CD4-positive, alpha-beta T cell treated with Interferon gamma for 1 hour (primary cell): ENCODE results near the gene CASK.
"Not testable (repeated sequence)": the region's sequence is repeated elsewhere in the genome, so short reads cannot be mapped to it uniquely, and the experiment has no call there.

Experiments
- DNase-seq: peaks from one replicate; pipeline ENCODE4 v3.0.0-alpha.2; 2020

Gene CASK

DNA sequence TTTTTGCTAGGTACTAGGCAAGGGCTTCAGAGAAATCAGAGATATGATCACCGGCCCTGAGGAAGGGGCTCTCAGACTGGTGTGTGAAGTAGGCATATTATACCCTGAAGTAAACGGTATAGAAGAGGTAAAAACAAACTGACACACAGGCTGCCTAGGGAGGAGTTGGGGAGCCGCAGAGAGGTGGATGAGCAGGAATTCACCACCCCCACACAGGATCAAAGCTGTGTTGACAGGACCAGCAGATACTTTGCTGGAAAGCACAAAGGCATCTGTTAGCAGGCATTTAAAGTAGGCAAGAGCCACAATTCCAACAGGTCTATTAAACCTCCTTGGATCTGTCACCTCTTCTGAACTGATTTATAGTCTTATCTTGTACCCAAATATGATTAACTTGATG is 306.4 kb downstream of the CASK start:
- no peak for DNase-seq

DNA sequence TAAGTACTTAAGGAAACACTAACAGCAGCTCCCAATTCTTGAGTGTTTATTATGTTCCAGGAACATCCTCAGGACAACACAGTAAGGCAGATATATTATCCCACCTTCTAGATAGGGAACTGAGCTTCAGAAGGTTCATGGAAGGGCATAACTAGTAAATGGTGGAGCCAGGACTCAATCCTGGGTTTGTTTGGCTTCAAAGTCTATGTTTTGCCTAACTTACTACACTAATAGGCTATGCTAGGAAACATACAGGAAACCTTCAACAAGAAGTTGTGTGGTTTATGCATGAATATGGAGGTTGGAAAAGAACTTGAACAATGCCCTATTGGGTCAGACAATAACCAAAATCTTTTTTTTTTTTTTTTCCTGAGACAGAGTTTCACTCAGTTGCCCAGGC is 307.1 kb downstream of the CASK start:
- no peak for DNase-seq

DNA sequence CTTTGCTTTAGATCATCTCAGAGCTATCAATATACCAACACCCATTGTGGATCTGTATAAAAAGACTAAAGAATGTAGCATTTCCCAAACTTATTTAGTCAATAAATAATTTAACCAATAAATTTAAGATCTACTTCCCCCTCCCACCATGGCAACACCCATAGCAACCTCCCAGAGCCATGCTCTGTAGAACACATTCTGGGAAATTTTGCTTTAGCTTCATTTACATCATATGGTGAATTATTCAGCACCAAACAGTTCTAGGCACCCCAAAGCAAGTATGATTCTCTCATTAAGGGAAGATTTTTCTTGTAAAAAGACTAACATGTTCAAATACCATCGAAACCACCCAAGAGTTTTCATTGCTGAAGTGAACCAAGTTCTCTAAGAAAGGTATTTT is 315.1 kb downstream of the CASK start:
- DNase-seq, result no peak

DNA sequence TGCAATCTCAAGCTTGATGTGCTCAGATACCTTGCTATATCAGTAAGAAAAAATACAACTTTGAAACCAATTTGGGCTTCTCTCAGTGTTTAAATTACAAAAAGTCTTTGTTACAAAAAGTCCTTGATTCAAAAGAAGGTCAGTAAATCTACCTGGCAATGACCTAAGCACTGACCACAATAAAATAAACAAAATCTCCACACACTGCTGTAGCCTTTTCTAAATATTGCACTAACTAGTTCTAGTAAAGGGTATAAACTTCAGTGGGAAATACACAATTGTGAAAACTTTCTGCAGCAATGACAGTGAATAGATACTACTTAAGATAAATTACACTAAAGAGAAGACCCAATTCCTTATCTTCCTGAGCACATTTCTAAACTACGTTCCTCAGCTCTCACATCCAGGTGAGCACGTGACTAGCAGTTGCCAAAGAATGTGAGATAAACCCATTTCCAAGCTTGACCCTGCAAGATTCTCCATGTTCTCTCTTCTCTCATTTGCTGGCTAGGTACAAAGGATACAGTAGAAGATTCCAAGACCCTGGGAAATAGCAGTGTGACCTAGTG is 316.0 kb downstream of the CASK start:
- no peak for DNase-seq

DNA sequence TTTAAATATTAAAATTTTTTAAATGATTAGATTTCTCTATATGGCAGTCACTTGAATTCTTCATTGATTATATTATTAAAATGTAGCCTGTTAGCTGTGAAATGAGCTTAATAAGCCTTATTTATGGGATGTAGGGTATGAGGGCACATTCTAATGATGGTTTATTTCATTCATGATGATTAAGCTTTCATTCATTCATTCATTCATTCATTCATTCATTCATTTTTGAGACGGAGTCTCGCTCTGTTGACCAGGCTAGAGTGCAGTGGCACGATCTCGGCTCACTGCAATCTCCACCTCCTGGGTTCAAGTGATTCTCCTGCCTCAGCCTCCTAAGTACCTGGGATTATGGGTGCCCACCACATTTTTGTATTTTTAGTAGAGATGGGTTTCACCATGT is 317.3 kb downstream of the CASK start:
- DNase-seq, result not testable (repeated sequence)

DNA sequence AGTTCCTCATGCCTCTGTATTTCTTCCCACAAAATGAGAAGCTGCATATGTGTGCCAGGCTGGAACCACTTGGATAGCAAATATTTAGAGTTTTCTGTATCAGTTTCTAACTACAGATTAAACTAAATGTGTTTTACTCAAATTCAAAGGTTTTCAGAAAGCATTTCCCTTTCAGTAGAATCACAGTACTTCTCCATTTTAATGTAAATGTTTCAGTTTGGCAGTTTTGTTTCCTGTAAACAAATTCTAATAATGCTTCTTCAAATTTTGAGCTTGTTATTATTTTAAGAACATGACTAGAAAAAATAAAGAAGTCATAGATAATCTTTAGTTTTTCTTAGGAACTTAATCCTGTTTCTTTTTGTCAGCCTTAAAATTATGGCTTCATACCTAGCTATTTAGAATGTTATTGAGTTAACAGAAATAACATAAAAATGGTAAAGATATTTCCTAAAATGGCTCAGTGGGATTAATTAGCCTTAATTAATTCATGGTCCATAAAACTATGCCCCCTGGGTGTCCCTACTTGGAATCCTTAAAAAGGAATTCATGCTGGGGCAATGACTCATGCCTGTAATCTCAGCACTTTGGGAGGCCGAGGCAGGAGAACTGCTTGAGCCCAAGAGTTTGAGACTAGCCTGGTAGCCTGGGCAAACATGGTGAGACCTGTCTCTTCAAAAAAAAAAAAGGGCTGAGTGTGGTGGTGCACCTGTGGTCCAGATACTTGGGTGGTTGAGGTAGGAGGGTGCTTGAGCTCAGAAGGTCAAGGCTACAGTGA is 318.4 kb downstream of the CASK start:
- DNase-seq, result no peak

DNA sequence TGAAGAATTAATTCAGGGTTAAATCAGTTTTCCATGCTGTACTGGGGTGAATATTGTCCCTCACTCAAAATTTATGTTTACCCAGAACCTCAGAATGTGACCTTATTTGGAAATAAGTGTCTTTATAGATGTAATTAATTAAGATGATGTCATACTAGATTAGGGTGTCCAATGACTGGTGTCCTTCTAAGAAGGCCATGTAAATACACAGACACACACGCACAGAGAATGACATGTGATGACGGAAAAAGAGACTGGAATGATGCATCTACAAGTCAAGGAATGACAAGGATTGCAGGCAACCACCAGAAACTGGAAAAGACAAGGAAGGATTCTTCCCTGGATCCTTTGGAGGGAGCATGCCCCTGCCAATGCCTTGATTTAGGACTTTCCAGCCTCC is 319.2 kb downstream of the CASK start:
- DNase-seq, result no peak

DNA sequence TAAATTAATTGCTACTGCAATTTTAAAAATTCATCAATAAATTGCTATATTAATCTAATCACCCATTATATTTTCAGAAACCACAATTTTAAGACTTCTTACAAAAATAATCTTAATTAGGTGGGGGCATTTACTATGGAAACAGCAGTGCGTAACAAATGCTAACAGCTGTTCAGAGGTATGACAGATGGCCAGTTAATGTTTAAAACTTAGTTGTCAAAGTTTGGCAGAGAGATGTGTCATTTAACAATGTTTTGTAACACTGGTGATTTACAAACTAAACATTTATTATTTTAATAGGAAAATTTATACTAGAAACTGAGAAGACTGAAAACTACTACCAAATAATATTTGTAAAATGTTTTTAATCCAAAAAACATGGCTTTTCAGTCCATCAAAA is 319.8 kb downstream of the CASK start:
- DNase-seq, result no peak

DNA sequence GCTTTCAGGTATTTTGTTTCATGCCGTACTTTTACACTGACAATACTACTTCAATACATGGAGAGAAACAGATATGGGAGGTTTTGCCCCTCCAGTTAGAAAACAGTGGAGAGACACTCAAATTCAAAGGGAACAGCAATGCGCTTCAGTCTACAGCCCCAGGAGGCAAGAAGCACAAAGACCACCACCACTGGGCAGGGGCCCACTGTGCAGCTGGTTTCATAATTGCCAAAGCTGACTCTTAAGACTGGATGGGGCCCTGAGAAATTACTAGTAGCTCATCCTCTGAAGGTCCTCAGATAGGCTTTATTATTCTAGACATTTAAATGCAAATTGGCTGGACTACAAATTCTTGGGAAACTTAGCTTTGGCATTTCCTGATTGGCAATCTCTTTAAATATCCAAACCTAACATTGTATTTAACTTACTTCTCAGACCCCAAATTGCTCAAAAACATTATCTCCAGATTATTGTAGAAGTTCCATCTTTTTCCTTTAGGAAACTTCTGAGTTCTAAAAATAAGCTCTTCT is 320.5 kb downstream of the CASK start:
- no peak for DNase-seq

DNA sequence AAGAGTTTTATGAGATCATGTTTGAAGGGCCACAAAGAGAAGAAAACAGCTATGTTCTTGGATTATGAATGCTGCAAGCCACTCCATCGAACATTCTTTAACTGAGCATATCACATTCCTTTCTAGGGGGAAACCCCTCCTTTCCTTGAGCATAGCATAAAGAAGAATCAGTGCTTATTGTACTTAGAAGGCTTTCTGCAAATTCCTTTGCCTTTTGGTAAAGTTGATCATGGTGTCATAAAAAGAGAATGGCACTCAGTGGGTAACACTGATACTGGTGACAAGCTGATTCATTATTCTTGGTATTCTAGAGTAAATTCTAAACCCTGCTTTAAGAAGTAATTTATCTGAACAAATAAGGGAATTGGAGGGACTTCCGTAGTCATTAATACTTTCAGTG is 323.1 kb downstream of the CASK start:
- no peak for DNase-seq

DNA sequence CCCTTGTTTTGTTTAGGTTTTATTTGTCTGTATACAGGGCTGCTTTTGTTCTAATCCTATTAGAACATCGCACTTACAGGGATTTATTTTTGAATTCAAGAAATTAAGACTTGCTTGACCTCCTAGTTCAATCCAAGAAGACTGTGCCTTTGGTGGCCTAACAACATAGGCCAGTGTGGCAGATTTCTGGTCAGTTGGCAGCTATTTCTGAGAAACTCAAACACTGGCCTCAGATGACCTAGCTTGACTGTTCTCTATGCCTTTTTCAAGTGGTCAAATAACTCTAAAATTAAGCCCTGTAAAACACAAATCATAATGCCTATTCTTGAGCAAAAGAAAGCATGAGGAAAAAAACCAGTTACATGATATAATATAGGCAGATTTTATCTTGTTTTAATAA is 323.8 kb downstream of the CASK start:
- no peak for DNase-seq

DNA sequence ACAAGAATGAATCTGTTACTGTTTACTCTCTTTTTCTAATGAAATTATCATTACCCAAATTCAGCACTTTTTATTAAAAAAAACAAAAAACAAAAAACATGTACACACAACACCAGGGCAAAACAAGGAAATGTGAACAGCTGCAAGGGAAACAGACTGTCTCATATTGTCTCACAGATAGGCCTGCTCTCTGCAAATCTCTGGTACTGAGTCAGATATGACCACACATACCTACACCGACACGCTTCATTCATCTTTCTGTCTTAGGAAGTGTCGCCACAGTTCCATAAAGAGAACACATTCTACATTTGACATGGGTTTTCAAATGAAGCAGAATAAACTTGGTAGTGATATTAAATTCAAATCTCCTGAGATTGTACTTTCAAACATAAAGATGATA is 326.8 kb downstream of the CASK start:
- DNase-seq, result no peak

DNA sequence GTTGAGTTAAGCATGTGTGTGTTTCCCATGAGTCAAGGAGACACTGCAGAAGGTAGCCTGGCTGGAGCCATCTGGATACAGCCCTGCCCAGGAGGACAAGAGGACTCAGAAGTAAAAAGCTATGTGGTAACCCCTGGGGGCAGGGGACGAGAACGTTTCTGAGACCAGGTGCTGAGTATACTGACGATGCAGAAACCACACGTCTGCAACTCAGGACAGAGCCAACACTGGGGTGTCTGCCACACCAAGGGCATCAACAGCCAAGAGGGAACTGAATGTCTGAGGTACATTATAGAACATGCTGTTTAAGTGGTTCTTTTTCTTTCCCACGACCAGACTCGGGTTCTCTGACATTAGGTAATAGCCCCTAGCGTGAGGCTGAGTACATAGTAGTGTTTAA is 328.7 kb downstream of the CASK start:
- DNase-seq, result no peak

DNA sequence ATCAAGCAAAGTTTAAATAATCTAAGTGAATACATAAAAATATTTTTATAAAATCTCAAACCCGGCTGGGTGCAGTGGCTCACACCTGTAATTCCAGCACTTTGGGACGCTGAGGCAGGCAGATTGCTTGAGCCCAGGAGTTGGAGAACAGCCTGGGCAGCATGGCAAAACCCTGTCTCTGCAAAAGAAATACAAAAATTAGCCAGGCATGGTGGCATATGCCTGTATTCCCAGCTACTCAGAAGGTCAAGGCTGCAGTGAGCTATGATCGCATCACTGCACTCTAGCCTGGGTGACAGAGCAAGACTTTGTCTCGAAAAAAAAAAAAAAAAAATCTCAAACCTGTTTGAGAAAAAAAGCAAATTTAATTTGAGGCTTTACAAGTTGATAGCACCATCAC is 331.4 kb downstream of the CASK start:
- no peak for DNase-seq

DNA sequence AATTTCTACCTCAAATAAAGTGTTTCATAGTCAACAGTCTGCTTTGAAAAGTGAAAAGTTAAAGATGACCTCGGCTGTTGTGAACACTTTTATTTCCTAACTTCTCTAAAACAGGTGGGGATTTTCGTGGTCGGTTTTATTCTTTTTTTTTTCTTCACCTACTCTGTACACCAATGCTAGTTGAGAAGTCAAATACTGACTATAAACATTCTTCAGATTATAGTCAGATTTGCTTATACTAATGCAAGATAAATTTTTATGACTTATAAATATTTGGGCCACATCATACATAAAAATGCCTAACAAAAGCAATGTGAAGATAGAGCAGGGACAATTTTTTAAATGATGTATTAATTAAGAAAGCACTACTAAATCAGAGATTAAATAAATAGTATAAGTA is 332.7 kb downstream of the CASK start:
- DNase-seq, result no peak

DNA sequence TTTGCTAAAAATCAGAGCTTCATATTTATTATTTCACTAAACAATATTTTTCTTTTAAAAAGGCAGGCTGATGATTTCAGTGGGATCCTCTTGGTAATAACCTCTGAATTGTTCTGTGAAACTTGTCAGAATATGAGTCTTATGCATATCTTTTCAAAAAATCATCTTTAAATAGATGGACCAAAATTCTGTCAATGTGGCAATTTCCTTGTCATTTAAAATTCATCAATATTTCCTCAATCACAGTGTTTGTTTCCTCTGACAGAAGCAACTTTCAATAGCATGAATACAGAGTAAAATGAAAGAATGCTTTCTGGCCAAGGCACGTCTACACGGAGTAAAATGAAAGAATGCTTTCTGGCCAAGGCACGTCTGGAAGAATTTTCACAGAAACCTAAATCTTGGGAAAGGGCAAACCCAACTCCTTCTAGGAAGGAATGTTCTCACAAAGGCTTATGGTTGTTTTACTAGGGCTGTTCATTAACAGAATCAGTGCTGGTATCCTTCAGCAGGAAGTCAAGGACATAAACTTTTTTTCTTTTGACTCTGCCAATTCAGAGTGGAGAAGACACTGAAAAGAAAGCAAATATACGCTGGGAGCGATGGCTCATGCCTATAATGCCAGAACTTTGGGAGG is 333.6 kb downstream of the CASK start:
- DNase-seq, result no peak

DNA sequence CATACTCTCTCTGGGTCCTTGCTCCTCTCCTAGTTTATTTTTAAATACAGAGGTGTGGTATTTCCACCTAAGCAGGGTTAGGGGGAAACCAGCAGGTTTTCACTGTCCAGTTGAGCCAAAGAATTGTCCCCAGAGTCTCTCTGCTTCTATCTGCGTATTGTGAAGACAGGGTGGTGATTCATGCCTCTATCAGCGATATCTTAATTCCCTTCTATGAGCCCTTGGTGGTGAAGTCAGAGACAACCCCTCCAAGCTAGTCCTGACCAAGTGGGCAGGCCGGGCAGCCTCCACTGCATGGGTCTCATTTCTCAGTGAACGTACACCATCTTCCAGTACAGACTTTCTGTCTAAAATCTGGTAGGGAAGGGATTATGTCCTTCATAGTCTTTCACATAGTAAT is 335.1 kb downstream of the CASK start:
- DNase-seq, result no peak

DNA sequence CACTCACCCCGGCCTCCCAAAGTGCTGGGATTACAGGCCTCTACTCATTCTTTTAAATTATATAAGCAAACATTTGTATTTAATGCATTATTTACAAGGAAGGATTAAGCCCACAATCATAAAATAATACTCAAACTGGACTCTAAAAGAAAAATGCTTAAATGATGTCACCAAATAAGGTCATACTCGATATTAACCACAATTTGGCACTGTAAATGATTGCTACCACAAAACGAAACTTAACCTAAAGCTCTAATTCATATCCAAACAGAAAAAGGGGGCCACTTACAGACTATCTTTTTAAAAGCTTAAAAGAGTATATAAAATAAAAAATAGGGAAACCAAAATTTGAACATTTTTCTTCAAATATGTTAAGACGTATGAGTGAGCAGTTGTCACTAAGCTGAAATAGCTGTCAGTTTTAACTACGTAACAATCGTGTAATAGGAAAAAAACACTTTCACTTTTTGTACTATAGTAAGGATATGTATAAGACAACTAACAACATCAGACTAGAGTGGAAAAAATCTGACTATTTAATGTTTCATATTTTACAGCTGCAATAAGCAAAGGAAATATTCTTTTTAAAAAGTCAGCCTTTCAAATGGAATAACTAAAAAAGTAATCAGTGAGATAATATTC is 342.8 kb downstream of the CASK start:
- DNase-seq, result no peak

DNA sequence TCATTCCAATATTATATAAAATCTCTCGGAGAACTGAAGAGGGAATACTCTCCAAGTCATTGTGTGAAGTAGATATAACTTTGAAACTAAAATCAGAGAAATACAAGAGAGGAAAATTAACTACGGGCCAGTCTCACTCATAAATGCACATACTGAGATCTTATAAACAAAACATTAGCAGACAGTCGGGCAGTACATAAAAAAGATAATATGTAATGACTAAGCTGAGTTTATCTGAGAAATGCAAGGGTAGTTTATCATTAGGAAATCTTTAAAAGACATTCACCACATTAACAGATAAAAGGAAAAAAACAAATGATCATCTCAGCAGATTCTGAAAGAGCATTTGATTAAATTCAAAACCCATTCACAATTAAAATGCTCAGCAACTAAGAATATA is 359.5 kb downstream of the CASK start:
- DNase-seq, result no peak

DNA sequence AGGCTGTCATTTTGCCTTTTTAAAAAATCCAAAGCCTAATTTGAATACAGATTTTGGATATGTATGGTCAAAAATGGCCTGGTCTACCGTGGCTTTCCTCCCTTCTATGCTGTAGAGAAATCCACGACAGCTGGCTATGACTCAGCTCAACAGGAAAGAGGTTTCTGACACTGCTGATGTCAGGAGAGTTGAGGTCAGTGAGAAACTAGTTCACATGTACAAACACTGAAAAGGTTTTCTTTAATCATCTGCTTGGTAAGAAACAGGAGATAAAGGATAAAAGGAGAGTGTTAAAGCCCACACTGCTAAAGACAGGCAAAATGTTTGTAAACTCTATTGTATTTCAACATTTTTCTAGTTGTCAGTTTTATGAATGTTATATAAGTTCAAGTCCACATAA is 362.3 kb downstream of the CASK start:
- peak; percentile 30 for DNase-seq

DNA sequence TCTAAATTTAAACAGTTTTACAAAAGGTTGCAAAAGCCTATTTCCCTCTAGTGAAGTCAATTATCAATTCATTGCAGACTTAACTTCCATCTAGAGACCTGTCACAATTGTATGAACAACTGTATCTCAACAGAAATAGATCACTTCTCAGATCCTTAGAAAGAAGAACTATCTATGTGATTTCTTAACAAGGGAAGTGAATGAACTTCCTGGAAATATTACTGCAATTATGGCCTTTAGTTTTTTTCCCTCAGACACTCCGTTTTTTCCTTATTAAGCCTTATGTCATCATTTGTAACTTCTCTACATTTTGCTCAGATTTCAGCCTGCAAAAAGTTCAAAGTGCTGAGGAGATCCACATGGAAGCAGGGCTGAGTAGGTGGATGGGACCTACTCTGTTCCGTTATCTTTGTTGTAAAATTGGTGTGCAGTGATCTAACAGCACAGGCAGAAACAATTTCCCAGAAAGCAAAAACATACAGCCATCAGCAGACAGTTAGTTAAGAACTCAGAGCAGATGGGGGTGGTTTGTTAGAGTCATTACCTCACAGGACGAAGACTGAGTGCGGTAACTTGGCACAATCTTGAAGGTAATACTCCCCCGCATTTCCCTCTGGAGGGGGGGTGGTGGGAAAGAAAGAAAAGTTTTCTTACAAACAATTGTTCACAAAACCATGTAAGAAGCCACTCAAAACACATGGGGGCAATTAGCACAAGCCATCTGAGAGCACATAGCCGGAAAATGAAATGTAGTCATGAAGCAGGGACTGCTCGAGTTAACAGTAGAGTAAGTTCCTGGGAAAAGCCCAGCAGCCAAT is 363.9 kb downstream of the CASK start:
- DNase-seq, result no peak

DNA sequence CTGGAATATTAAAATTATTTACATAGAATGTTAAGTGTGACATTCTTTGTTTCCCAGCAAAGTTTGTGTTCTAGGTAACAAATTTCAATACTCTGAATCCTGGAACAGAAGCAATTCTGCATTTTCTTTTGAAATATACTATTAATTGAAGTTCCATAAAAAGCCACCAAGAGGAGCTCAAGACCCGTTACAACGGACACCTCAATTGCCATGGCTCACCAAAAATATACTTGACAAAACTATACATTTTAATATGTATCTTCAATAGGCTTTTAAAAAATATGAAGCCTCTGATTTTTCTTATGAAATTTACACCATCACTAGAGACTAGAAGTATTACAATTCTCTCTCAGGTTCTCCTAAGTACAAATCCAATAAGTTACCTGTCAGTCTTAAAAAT is 364.8 kb downstream of the CASK start:
- no peak for DNase-seq

DNA sequence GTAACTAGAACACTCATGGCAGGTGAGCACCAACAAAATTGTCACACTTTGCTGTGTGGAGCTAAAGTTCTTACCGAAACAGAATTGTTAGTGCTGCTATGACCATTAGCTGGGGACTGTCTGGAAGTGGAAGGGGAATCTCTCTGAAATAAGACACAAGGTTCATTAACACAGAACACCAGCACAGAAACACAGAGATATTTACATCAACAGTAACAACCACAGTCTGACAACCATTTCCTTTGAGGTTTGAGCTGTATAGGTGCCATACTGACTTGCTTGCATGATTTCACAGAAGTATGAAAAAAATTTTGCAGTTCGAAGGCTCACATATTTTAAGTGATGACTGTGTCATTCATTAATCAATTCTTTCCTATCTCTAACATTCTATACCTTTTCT is 366.4 kb downstream of the CASK start:
- no peak for DNase-seq
